SH-SY5Y (cell line): Measurements from ENCODE around the gene TRDN.

ENCODE experiments used
- GATA2 ChIP-seq: IDR thresholded peaks from 2 replicates; pipeline ENCODE4 v1.6.1; 2011; ENCODE audit warnings: mild to moderate bottlenecking, low read depth, low read length
- GATA3 ChIP-seq: IDR thresholded peaks from 2 replicates; pipeline ENCODE4 v1.6.1; 2011; ENCODE audit warnings: low read depth, mild to moderate bottlenecking, low read length, moderate library complexity

Gene TRDN

GRCh38 chr6:123380257-123380656, 256.5 kb downstream of the TRDN start:
- TF ChIP-seq GATA2 (no peak), GATA3 (no peak)

GRCh38 chr6:123372737-123373136, 264.0 kb downstream of the TRDN start:
- no peak for TF ChIP-seq GATA2
- TF ChIP-seq GATA3, result no peak

GRCh38 chr6:123363912-123364311, 272.8 kb downstream of the TRDN start:
- TF ChIP-seq GATA3 (no peak), GATA2 (no peak)

GRCh38 chr6:123360359-123360758, 276.4 kb downstream of the TRDN start:
- TF ChIP-seq GATA3, result no peak
- no peak for TF ChIP-seq GATA2

GRCh38 chr6:123352705-123353104, 284.0 kb downstream of the TRDN start:
- TF ChIP-seq GATA2, result no peak
- no peak for TF ChIP-seq GATA3

GRCh38 chr6:123352279-123352678, 284.5 kb downstream of the TRDN start:
- TF ChIP-seq GATA3, result no peak
- no peak for TF ChIP-seq GATA2

GRCh38 chr6:123343836-123344235, 292.9 kb downstream of the TRDN start:
- TF ChIP-seq GATA3 (no peak), GATA2 (no peak)

GRCh38 chr6:123338394-123338793, 298.4 kb downstream of the TRDN start:
- TF ChIP-seq GATA3 (no peak), GATA2 (no peak)

- TF ChIP-seq GATA3, result no peak
- no peak for TF ChIP-seq GATA2
These were observed 303.6 kb downstream of the TRDN start for GRCh38 chr6:123333000-123333756.

- TF ChIP-seq GATA3 (no peak), GATA2 (no peak)
These were observed 304.7 kb downstream of the TRDN start for GRCh38 chr6:123332070-123332469.

- TF ChIP-seq GATA2 (no peak), GATA3 (no peak)
These were observed 307.4 kb downstream of the TRDN start for GRCh38 chr6:123329337-123329736.

GRCh38 chr6:123323452-123324329, 313.1 kb downstream of the TRDN start:
- TF ChIP-seq GATA3 (no peak), GATA2 (no peak)

GRCh38 chr6:123321020-123321419, 315.7 kb downstream of the TRDN start:
- TF ChIP-seq GATA2 (no peak), GATA3 (no peak)

GRCh38 chr6:123316733-123317323, 319.9 kb downstream of the TRDN start:
- TF ChIP-seq GATA3, result no peak
- no peak for TF ChIP-seq GATA2
